Neural cell (in vitro differentiated cells): ENCODE data around the gene CNTNAP2. TPM values are rescaled to one million over a fixed set of nuclear protein-coding genes. Genes with fewer than 3 reads are reported as not detected.
"Not testable (repeated sequence)": the region's sequence is repeated elsewhere in the genome, so short reads cannot be mapped to it uniquely, and the experiment has no call there.

Experiments
- H2AFZ ChIP-seq: fragments of 200-600, 300-800 bp; sonication (generic), shearing (Covaris generic); 2 replicates; pipeline ENCODE4 v1.6.0; 2014; ENCODE audit warnings: low read depth, mild to moderate bottlenecking, antibody characterized with exemption, low read length, moderate library complexity
- H3F3A ChIP-seq: fragments of 200-600 bp; shearing (Covaris generic); 2 replicates; pipeline ENCODE4 v1.6.1; 2016; ENCODE audit warnings: mild to moderate bottlenecking, moderate library complexity, mixed read lengths, antibody characterized with exemption, low read length; ENCODE audit not compliant: insufficient read depth, poor library complexity, severe bottlenecking
- H3K27ac ChIP-seq: fragments of 200-600, 300-800 bp; sonication (generic), shearing (Covaris generic); 2 replicates; pipeline ENCODE4 v1.5.1; 2014; ENCODE audit warnings: mild to moderate bottlenecking, low read length, moderate library complexity
- H3K27me3 ChIP-seq: fragments of 300-800, 200-600 bp; sonication (generic), shearing (Covaris generic); 2 replicates; pipeline ENCODE4 v1.6.0; 2014; ENCODE audit warnings: mild to moderate bottlenecking, low read depth, low read length, moderate library complexity; ENCODE audit not compliant: insufficient read depth
- H3K36me3 ChIP-seq: fragments of 300-800, 200-600 bp; sonication (generic), shearing (Covaris generic); 2 replicates; pipeline ENCODE4 v1.5.1; 2014; ENCODE audit warnings: mild to moderate bottlenecking, antibody characterized with exemption, low read length, moderate library complexity; ENCODE audit not compliant: insufficient read depth
- H3K4me2 ChIP-seq: fragments of 300-800, 200-600 bp; sonication (generic), shearing (Covaris generic); 2 replicates; pipeline ENCODE4 v1.6.0; 2014; ENCODE audit warnings: mild to moderate bottlenecking, low read length
- H3K4me3 ChIP-seq: fragments of 300-800, 200-600 bp; sonication (generic), shearing (Covaris generic); 2 replicates; pipeline ENCODE4 v1.5.1; 2014; ENCODE audit warnings: mild to moderate bottlenecking, low read length, moderate library complexity
- H3K79me2 ChIP-seq: fragments of 200-600 bp; shearing (Covaris generic); replicated peaks from 2 replicates; pipeline ENCODE4 v1.6.0; 2014; ENCODE audit warnings: mild to moderate bottlenecking, low read length, moderate library complexity; ENCODE audit not compliant: insufficient read depth
- H3K9ac ChIP-seq: fragments of 300-800, 200-600 bp; sonication (generic), shearing (Covaris generic); 2 replicates; pipeline ENCODE4 v1.6.1; 2016; ENCODE audit warnings: mild to moderate bottlenecking, low read length, mixed read lengths
- H3K9me2 ChIP-seq: fragments of 200-600 bp; shearing (Covaris generic); 2 replicates; pipeline ENCODE4 v1.6.1; 2016; ENCODE audit warnings: mild to moderate bottlenecking, low read length, mixed read lengths; ENCODE audit not compliant: insufficient read depth
- H3K9me3 ChIP-seq: fragments of 200-600, 300-800 bp; sonication (generic), shearing (Covaris generic); 2 replicates; pipeline ENCODE4 v1.6.1; 2016; ENCODE audit warnings: mild to moderate bottlenecking, mixed run types, low read length, moderate library complexity, mixed read lengths
- H4K20me1 ChIP-seq: fragments of 200-600 bp; shearing (Covaris generic); 2 replicates; pipeline ENCODE4 v1.6.1; 2016; ENCODE audit warnings: mild to moderate bottlenecking, mixed run types; ENCODE audit not compliant: insufficient read depth
- EP300 ChIP-seq: fragments of 450-650 bp; conservative IDR thresholded peaks from 2 replicates; pipeline ENCODE4 v1.6.1; 2014; ENCODE audit warnings: antibody characterized with exemption, mild to moderate bottlenecking, moderate library complexity; ENCODE audit not compliant: poor library complexity, severe bottlenecking
- EZH2 ChIP-seq: fragments of 200-600, 300-800 bp; shearing (Covaris generic), sonication (generic); IDR thresholded peaks from 2 replicates; pipeline ENCODE4 v1.6.1; 2014; ENCODE audit warnings: antibody characterized with exemption, low read length, borderline replicate concordance, mild to moderate bottlenecking; ENCODE audit not compliant: insufficient read depth, poor library complexity, severe bottlenecking
- MXI1 ChIP-seq: fragments of 450-650 bp; conservative IDR thresholded peaks from 2 replicates; pipeline ENCODE4 v1.6.1; 2014; ENCODE audit warnings: antibody characterized with exemption, mild to moderate bottlenecking; ENCODE audit not compliant: poor library complexity, severe bottlenecking
- POLR2AphosphoS5 ChIP-seq: IDR thresholded peaks from 2 replicates; pipeline ENCODE4 v1.6.1; 2012
- RAD21 ChIP-seq: fragments of 450-650 bp; conservative IDR thresholded peaks from 2 replicates; pipeline ENCODE4 v1.6.1; 2014; ENCODE audit warnings: antibody characterized with exemption, mild to moderate bottlenecking, moderate library complexity
- SMC3 ChIP-seq: fragments of 450-650 bp; conservative IDR thresholded peaks from 2 replicates; pipeline ENCODE4 v1.6.1; 2014; ENCODE audit warnings: antibody characterized with exemption, mild to moderate bottlenecking, moderate library complexity; ENCODE audit not compliant: poor library complexity
- TAF1 ChIP-seq: IDR thresholded peaks from 2 replicates; pipeline ENCODE4 v1.6.1; 2012; ENCODE audit warnings: low read depth
- polyA plus RNA-seq: library from polyadenylated mRNA; depleted of rRNA; stranded (reverse); fragments of >200 nt; gene quantifications from 2 replicates; pipeline ENCODE4 v1.2.3, GENCODE V29; 2014
- TF ChIP-seq, protein P1 (sequence below): IDR thresholded peaks from 2 replicates; pipeline ENCODE4 v1.6.1; 2012; ENCODE audit warnings: borderline replicate concordance
- TF ChIP-seq, protein P2 (sequence below): fragments of 450-650 bp; IDR thresholded peaks from 2 replicates; pipeline ENCODE4 v1.5.1; 2014; ENCODE audit warnings: antibody characterized with exemption, mild to moderate bottlenecking, moderate library complexity; ENCODE audit not compliant: poor library complexity, severe bottlenecking

The CNTNAP2 gene
- polyA plus RNA-seq, 1 donor from 2014 or later: 276 TPM

DNA sequence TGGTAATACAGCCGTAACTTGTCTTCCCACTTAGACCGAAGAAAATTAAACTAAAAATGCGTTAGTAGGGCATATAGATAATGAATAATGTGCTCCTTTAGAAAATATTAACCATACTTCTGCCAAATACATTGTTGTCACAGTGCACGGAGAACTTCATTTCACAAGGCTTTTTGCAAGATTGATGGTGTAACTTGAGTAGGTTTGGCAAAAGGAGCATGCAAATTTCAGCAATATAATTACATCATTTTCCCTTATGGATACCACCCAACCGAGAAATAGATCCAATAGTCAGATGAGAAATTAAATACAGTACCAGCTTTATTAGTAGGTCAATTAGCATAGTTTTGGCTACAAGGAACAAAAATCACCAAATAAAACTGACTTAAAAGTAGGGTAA lies 1681.4 kb downstream of the CNTNAP2 start:
- Histone ChIP-seq H3K4me3 (no peak overlapping the region), H3K27ac (no peak overlapping the region)

DNA sequence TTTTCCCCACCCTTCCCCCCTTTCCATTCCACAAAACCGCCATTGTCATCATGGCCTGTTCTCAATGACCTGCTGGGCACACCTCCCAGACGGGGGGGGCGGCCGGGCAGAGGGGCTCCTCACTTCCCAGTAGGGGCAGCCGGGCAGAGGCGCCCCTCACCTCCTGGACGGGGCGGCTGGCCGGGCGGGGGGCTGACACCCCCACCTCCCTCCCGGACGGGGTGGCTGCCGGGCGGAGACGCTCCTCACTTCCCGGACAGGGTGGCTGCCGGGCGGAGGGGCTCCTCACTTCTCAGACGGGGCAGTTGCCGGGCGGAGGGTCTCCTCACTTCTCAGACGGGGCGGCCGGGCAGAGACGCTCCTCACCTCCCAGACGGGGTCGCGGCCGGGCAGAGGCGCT lies 1685.2 kb downstream of the CNTNAP2 start:
- not testable (repeated sequence) for H3K36me3 ChIP-seq, H3K9me2 ChIP-seq, H3K9me3 ChIP-seq, H3K27ac ChIP-seq, H3K9ac ChIP-seq, H3K4me2 ChIP-seq, H4K20me1 ChIP-seq, H3K79me2 ChIP-seq, H2AFZ ChIP-seq, H3K27me3 ChIP-seq, H3K4me3 ChIP-seq, H3F3A ChIP-seq

More for the DNA sequence above, 1681.4 kb downstream of the CNTNAP2 start:
- Histone ChIP-seq H3K36me3 (no peaks in the 10 kb centered on the region), H3K9ac (no peak overlapping the region), H3K9me2 (no peaks in the 10 kb centered on the region), H3K79me2 (no peaks in the 10 kb centered on the region), H2AFZ (no peak overlapping the region), H3K4me2 (no peak overlapping the region), H3K9me3 (no peaks in the 10 kb centered on the region), H3F3A (no peaks in the 10 kb centered on the region), H3K27me3 (no peaks in the 10 kb centered on the region), H4K20me1 (no peaks in the 10 kb centered on the region)
- TF ChIP-seq RAD21 (no peak), SMC3 (no peak), EZH2 (no peak), EP300 (no peak), TAF1 (no peak), MXI1 (no peak)
- TF ChIP-seq, protein P1, sequence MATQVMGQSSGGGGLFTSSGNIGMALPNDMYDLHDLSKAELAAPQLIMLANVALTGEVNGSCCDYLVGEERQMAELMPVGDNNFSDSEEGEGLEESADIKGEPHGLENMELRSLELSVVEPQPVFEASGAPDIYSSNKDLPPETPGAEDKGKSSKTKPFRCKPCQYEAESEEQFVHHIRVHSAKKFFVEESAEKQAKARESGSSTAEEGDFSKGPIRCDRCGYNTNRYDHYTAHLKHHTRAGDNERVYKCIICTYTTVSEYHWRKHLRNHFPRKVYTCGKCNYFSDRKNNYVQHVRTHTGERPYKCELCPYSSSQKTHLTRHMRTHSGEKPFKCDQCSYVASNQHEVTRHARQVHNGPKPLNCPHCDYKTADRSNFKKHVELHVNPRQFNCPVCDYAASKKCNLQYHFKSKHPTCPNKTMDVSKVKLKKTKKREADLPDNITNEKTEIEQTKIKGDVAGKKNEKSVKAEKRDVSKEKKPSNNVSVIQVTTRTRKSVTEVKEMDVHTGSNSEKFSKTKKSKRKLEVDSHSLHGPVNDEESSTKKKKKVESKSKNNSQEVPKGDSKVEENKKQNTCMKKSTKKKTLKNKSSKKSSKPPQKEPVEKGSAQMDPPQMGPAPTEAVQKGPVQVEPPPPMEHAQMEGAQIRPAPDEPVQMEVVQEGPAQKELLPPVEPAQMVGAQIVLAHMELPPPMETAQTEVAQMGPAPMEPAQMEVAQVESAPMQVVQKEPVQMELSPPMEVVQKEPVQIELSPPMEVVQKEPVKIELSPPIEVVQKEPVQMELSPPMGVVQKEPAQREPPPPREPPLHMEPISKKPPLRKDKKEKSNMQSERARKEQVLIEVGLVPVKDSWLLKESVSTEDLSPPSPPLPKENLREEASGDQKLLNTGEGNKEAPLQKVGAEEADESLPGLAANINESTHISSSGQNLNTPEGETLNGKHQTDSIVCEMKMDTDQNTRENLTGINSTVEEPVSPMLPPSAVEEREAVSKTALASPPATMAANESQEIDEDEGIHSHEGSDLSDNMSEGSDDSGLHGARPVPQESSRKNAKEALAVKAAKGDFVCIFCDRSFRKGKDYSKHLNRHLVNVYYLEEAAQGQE: no peak
- TF ChIP-seq, protein P2, sequence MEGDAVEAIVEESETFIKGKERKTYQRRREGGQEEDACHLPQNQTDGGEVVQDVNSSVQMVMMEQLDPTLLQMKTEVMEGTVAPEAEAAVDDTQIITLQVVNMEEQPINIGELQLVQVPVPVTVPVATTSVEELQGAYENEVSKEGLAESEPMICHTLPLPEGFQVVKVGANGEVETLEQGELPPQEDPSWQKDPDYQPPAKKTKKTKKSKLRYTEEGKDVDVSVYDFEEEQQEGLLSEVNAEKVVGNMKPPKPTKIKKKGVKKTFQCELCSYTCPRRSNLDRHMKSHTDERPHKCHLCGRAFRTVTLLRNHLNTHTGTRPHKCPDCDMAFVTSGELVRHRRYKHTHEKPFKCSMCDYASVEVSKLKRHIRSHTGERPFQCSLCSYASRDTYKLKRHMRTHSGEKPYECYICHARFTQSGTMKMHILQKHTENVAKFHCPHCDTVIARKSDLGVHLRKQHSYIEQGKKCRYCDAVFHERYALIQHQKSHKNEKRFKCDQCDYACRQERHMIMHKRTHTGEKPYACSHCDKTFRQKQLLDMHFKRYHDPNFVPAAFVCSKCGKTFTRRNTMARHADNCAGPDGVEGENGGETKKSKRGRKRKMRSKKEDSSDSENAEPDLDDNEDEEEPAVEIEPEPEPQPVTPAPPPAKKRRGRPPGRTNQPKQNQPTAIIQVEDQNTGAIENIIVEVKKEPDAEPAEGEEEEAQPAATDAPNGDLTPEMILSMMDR: no peak

DNA sequence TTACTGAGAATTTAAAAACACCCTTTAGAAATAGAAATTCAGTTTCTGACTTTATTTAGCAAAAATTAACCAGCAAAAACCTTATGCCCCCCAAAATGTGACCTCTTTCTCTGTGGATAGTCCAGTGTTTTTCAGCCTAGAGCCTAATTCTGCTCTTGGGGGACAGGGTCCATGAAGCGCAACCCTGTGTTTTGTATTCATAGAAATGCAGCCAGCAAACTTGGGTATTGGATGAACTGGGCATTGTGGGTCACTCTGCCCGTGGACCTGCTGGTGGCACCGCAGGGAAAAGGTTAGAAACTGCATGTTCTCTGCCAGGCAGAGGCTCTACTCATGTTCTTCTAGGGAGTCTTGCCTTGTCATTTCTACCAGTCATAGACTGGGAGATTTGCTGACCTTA lies 1686.5 kb downstream of the CNTNAP2 start:
- H3K4me3 ChIP-seq: no peak overlapping the region
- no peak overlapping the region for H3K9ac ChIP-seq
- TF ChIP-seq EP300 (no peak), TAF1 (no peak), EZH2 (no peak), SMC3 (no peak), POLR2AphosphoS5 (no peak)
- TF ChIP-seq, protein P1: no peak
- TF ChIP-seq, protein P2: no peak
- peaks cover 5% of the 10 kb centered on the region for H3F3A ChIP-seq
- peaks cover 3% of the 10 kb centered on the region for H3K9me3 ChIP-seq
- H3K36me3 ChIP-seq: no peaks in the 10 kb centered on the region
- no peaks in the 10 kb centered on the region for H3K79me2 ChIP-seq
- H3K27me3 ChIP-seq: no peaks in the 10 kb centered on the region
- H3K9me2 ChIP-seq: no peaks in the 10 kb centered on the region
- H3K4me2 ChIP-seq: no peak overlapping the region
- H2AFZ ChIP-seq: no peak overlapping the region
- H4K20me1 ChIP-seq: no peaks in the 10 kb centered on the region
- peak overlapping the region; percentile 33 for H3K27ac ChIP-seq
